Posterior cingulate gyrus (tissue), 11 donors: ENCODE results near the gene STK39.
A peak's percentile ranks its signal among the peaks of the same experiment; 100 is the strongest.
"Not testable (repeated sequence)": the region's sequence is repeated elsewhere in the genome, so short reads cannot be mapped to it uniquely, and the experiment has no call there.

Experiments
- DNase-seq, 10 donors: peaks; one replicate each; pipeline versions ENCODE4 v3.0.0 to v3.0.0-alpha.2; 2020 to 2021; ENCODE audit warnings: mixed read lengths in 3 of 10
- intact Hi-C: fragments of 100-400 bp; cut with DNase I; formaldehyde crosslinking; loops from one replicate; pipeline ENCODE4 v1.15.1; 2023

STK39 gene

GRCh38 chr2:168247341-168248261 is at the start of gene STK39:
Gene STK39, minus strand, starts transcription at chr2:168247595. Its CDS starts 160 bp downstream, at chr2:168247435.
- DNase-seq, result peak; percentile 36 to 94 (median 58)
- intact Hi-C loops, result loop anchor here (5.0 to 10.0 kb wide), 2 partner anchors 63 to 110 kb away; no protein-coding TSS in a partner anchor

- DNase-seq, result no peak
These were observed 47.7 kb upstream of the STK39 start for GRCh38 chr2:168295051-168295450.

GRCh38 chr2:168294409-168294808 is 47.0 kb upstream of the STK39 start:
- no peak for DNase-seq
- intact Hi-C loops, result no loop called here

More at GRCh38 chr2:168295051-168295450, 47.7 kb upstream of the STK39 start:
- intact Hi-C loops, result no loop called here

DNA sequence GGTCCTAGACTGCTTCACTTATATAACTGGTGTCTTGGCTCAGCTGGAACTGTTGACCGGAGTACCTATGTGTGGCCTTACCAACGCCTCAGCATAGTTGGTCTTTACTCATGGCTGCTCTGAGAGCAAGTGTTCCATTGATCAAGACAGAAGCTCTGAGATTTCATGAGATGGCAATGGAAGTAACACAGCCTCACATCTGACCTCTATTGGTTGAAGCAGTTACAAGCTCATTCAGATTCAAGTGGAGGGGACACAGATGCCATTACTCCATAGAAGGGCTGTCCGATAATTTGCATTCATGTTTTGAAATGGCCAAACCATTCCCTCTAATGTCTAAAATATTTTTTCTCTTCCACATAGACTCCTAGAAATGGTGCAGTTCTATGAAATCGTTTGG is 46.4 kb upstream of the STK39 start:
- intact Hi-C loops, result no loop called here
- no peak for DNase-seq

- DNase-seq, result no peak
- intact Hi-C loops, result no loop called here
These were observed 43.0 kb upstream of the STK39 start for GRCh38 chr2:168290391-168290790.

GRCh38 chr2:168289880-168290279 is 42.5 kb upstream of the STK39 start:
- no peak for DNase-seq
- intact Hi-C loops, result no loop called here

DNA sequence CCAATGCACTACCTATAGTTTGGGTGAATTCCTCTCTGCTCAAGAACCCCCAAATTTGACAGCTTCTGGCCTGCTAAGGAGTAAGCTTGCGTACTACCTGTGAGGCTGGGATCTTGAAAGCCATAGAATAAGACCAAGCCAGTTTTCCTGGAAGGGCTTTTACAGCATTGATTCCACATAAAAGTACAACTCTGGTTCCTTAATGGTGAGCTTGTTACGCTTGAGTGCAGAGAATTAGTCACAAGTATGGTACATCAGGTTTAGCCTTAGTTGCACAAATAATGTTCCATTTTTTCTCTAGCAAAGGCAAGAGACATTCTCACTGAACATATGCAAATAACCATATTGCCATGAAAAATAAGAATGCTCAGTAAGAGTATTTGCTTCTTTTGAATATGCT is 39.1 kb upstream of the STK39 start:
- intact Hi-C loops, result no loop called here

GRCh38 chr2:168278424-168278888 is 31.1 kb upstream of the STK39 start:
- no peak for DNase-seq
- intact Hi-C loops, result no loop called here

More for the DNA sequence above, 39.1 kb upstream of the STK39 start:
- no peak for DNase-seq

DNA sequence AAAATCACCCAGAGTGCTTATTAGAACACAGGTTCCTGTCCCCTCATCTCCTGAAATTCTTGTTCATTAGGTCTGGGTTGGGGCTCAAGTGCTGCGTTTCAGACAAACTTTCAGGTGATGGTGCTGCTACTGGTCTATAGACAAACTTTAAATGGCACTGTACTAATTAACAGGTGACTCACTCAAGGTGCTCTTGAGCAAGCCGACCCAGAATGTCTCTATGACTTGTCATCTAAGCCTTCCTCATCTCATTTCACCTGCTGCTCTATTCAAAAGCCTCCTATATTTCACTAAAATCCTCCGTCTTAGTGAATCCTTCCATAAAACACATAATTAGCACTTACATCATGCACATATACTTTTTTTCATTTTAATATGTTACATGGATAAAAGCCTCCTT is 29.9 kb upstream of the STK39 start:
- intact Hi-C loops, result no loop called here

GRCh38 chr2:168272225-168272624 is 24.8 kb upstream of the STK39 start:
- intact Hi-C loops, result no loop called here
- DNase-seq, result no peak

More for the DNA sequence above, 29.9 kb upstream of the STK39 start:
- no peak for DNase-seq

DNA sequence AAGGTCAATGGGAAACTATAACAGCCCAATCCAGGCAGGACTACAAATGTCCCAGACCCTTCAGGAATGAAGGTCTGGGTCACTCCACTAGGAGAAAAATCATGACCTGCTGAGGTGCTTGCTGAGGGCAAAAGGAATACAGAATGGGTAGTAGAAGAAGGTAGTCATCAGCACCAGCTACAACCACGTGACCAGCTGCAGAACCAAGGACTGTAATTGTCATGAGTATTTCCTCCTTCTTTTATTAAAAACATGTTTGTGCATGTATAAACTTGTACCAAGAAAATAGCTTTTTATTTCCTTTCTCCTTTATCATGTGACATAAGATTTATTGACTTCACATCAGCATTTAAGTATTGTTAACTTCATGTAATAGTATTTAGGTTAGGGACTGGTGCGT is 15.5 kb upstream of the STK39 start:
- DNase-seq, intact Hi-C loops: not testable (repeated sequence)

DNA sequence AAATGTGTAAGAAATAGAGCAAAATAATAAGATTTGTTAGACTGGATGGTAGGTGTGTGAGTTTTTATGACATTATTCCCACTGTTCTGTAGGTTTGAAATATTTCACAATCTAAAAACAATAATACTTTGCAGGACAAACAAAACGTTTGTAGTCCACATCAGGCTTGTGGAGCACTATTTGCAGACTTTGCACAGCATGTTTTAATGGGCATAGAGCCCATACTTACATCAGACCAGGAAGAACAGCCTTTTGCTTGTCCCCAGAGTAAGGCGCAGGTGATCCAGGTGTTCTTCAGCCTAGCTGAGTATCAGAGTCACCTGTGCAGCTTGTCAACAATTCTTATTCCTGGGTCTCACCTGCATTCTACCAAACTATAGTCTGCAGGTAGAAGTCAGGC is 9.1 kb upstream of the STK39 start:
- no peak for DNase-seq
- intact Hi-C loops, result no loop called here

- DNase-seq, result no peak
- intact Hi-C loops, result no loop called here
These were observed 8.5 kb upstream of the STK39 start for GRCh38 chr2:168255866-168256265.

DNA sequence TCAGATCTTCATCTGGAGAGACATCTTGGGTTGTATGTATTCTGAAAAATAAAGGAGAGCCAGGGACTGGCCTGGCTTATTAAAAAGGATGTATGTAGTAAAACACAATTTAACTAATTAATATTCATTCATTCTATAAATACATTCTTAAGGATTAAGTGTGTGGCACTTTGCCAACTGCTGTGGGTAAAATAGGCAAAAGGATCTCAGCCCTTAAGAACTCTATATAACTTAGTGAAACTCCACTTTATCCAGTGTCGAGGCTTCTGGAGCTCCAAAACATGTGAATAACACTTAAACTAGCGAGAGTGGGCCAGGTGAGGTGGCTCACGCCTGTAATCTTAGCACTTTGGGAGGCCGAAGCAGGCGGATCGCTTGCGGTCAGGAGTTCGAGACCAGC is 7.7 kb upstream of the STK39 start:
- intact Hi-C loops, result no loop called here
- DNase-seq, result no peak

GRCh38 chr2:168254158-168254935 is 7.0 kb upstream of the STK39 start:
- intact Hi-C loops, result no loop called here
- DNase-seq, result no peak

GRCh38 chr2:168253379-168253778 is 6.0 kb upstream of the STK39 start:
- intact Hi-C loops, result no loop called here
- DNase-seq, result no peak

DNA sequence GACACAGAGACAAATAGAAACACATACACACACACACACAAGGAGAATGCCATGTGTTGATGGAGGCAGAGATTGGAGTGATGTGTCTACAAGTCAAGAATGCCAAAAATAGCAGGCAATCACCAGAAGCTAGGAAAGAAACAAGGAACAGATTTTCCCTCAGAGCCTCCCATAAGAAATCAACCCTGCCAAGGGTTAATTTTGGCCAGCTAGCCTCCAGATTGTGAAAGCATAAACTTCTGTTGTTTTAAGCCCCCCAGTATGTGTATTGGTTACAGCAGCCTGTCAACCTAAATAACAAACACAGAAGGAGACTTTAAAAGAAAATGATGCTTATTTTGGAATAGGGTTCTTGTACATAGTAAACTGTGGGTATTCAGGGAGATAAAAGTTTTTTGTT is 5.6 kb upstream of the STK39 start:
- intact Hi-C loops, result no loop called here
- DNase-seq, result no peak

DNA sequence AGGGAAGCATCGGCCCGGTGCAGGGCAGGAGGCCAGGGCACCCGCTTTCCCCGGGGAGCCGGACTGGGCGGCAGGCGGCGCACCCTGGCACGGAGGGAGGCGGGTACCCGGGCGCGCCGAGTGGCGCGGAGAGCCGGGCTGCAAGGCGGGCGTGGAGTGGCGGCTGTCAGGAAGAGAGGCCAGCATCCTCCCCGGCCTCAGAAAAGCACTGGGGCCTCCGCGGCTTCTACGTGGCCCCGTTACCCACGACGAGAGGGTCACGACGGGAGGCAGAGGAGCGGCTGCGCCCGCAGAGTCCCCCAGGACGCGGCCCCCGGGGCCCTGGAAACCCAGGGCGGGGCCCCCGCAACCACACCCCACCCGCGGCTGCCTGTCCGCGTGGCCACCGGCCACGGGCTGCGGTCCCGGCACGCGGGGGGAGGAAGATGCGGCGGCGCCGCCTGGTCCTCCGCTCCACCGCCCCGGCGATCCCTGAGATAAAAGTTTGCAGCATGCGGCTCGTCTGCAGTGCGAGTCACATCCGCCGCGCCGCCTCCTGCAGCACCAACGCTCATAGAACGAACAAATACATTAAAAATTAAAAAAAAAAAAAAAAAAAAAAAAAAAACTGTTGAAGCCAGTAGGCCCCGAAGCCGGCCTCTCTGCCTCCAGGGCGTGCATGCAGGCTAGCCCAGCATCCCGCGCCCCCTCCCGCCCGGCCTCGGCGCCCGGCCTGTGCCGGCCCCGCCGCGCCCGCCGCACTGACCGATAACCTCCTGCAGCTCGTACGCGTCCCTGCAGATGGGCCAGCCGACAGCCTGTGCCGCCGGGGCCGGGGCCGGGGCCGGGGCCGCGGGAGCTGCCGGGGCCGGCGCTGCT is 683 bp downstream of the STK39 start:
- intact Hi-C loops, result loop anchor here (5.0 to 10.0 kb wide), 2 partner anchors 62 to 109 kb away; no protein-coding TSS in a partner anchor
- peak; percentile 68 to 97 (median 76) for DNase-seq

GRCh38 chr2:168246072-168246482 is 1.3 kb downstream of the STK39 start:
- no peak for DNase-seq
- intact Hi-C loops, result loop anchor here (5.0 to 10.0 kb wide), 2 partner anchors 61 to 109 kb away; no protein-coding TSS in a partner anchor
